H7 (cell line): Measurements from ENCODE around the gene GSK3A. TPM values are rescaled to one million over a fixed set of nuclear protein-coding genes. Genes with fewer than 3 reads are reported as not detected.
A peak's percentile ranks its signal among the peaks of the same experiment; 100 is the strongest.

Experiments
- DNase-seq: peaks from one replicate; pipeline ENCODE4 v3.0.0; 2012
- H3K27me3 ChIP-seq: 2 replicates; pipeline ENCODE4 v1.6.0; 2011; ENCODE audit warnings: mild to moderate bottlenecking, low read length; ENCODE audit not compliant: control insufficient read depth, insufficient read depth
- H3K36me3 ChIP-seq: replicated peaks from 2 replicates; pipeline ENCODE4 v1.5.1; 2011; ENCODE audit warnings: low read length; ENCODE audit not compliant: control insufficient read depth, insufficient read depth
- H3K4me3 ChIP-seq: 2 replicates; pipeline ENCODE4 v1.5.1; 2011; ENCODE audit warnings: low read depth, mild to moderate bottlenecking, control low read depth, low read length, moderate library complexity; ENCODE audit not compliant: insufficient read depth
- total RNA-seq: library from RNA; depleted of rRNA; stranded (reverse); fragments of >200 nt; shearing (Covaris generic); gene quantifications from 2 replicates; pipeline ENCODE4 v1.2.3, GENCODE V29; 2014

GSK3A gene
- total RNA-seq, 1 experiment from 2014 or later: 40.4 TPM

- Histone ChIP-seq H3K4me3 (peak within 1 kb of the TSS; percentile 92), H3K36me3 (peaks cover 10% of the 10 kb centered on the region), H3K27me3 (no peaks in the 10 kb centered on the region)
- DNase-seq: peak; percentile 100
Measured at GRCh38 chr19:42219812-42220750, 22.3 kb downstream of the GSK3A start, which contains the start of gene ZNF526. TSS of gene ZNF526 (plus strand) at chr19:42220312. CDS start at chr19:42224404, 4,092 bp downstream.

DNA sequence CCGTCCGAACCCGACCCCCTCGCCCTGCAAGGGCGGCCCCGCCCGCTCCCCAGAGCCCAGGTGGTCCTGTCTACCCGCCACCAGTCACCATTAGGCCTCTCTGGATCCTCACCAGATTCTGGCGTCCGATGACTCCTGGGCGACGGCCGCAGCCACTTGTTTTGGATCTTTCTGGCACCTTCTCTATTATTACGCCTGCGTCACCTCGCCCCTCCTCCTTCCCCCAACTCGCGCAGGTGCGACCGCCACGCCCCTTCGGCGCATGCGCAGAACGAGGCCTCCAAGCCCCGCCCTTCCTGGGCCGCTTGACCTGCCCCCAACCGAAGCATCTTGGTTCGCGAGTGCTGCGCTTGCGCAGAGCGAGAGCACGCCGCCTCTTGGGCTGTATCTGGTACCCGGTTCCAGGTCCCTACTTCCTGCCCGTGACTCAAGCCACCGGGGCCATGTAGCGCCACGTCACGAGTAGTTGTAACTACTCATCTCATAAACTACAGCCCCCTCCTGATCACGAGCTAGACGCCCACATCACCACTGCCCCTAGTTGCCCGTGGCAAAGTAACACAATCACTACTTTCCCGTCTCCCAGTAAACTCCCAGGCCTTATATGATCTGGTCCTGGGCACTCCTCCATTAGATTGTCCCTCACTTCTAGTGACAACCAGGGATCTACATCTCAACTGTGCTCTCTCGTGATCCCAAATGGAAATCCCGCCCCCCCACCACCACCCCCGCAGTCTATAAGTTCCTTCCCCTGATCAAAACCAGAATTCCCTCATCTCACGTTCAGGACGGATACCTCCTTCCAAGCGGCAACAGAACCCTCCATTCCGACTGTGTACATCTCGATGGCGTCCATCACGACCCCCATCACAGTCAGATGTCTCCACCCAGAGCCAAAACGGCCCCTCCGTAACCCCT lies 24.6 kb downstream of the GSK3A start, which contains the start of gene DEDD2:
TSS of gene DEDD2 (minus strand) at position 158 of the 918 bp plus-strand sequence. CDS start 670 bp downstream, outside the sequence.
- Histone ChIP-seq H3K4me3 (peak within 1 kb of the TSS; percentile 90), H3K27me3 (no peaks in the 10 kb centered on the region), H3K36me3 (peaks cover 8% of the 10 kb centered on the region)
- DNase-seq: peak; percentile 98

DNA sequence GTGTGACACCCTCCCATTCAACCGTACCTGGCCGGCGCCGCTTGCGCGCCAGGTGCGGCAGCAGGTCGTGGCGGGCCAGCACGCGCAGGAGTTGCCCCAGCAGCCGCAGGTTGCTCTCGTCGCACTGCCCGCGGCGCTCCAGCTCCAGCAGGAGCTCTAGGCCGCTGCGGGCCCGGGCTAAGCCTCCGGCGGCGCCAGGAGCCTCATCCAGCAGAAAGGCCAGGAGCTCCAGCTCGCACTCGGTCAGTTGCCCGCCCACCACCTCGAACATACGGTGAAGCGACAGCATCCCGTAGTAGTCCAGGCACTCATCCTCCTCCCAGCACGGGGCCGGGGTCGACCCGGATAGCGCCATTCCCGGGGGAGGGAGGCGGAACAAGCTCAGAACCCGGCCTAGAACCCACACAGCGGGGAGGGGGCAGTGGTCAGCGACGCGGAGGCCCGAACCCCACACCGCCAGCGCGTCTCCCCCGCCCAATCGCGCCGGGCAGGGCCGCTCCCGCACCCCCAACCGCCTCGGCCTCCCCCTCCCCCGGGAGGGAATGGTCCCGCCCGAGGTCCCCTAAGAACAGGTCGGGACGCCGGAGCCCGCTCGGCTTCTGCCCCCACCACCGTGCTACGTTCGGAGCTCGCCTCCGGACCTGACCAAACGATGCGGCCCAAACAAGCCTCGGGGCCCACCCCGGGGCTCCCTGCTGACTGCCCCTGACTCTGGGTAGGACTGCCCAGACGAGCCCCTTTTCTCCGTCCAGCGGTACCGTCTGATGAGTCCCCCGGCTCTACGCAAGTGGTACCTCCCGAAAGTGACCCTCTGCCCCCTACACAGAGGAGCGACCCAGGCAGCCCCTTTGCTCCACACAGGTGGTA lies 25.5 kb downstream of the GSK3A start:
- Histone ChIP-seq H3K27me3 (no peaks in the 10 kb centered on the region), H3K4me3 (peak overlapping the region; percentile 90), H3K36me3 (peaks cover 8% of the 10 kb centered on the region)
- DNase-seq: peak; percentile 93

- DNase-seq: no peak
- peaks cover 8% of the 10 kb centered on the region for H3K36me3 ChIP-seq
- no peak overlapping the region for H3K4me3 ChIP-seq
- H3K27me3 ChIP-seq: no peaks in the 10 kb centered on the region
Measured at GRCh38 chr19:42214810-42215485, 27.5 kb downstream of the GSK3A start.

DNA sequence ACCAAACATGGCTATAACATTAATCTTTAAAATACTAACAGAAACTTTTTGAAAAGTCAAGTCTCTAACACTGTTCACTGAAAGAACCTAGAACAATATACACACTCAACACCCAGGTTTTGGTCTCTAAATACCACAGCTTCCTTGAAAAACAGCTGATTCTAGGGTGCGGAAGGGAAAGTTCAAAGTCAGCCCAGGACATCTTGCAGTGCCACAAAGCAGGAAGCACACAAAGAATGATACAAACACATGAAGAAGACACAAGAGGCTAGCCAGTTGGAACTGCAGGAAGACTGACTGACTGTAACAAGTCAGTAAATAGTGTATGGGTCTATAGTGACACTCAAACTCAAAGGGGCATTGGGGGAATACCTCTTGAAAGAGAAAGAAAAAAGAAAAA lies 29.5 kb downstream of the GSK3A start:
- peaks cover 22% of the 10 kb centered on the region for H3K36me3 ChIP-seq
- DNase-seq: no peak
- H3K4me3 ChIP-seq: no peak overlapping the region
- H3K27me3 ChIP-seq: no peaks in the 10 kb centered on the region

DNA sequence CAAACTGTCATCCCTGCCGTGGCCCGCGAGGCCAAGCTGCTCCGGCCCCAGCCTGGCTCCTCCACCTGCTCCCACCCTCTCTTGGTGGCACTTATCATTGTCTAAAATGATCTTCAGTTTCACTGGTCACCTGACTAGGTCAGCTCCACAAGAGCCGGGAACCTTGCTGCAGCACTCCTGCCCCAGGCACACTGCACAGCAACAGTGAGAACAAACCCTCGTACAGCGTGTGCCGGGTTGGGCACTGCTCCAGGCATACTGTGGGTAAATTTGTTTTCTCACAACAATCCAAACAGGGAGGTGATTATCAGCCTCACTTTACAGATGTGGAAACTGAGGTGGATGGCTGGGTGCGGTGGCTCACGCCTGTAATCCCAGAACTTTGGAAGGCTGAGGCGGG lies 33.8 kb downstream of the GSK3A start:
- Histone ChIP-seq H3K36me3 (peaks cover 27% of the 10 kb centered on the region), H3K27me3 (no peaks in the 10 kb centered on the region), H3K4me3 (no peak overlapping the region)
- no peak for DNase-seq

DNA sequence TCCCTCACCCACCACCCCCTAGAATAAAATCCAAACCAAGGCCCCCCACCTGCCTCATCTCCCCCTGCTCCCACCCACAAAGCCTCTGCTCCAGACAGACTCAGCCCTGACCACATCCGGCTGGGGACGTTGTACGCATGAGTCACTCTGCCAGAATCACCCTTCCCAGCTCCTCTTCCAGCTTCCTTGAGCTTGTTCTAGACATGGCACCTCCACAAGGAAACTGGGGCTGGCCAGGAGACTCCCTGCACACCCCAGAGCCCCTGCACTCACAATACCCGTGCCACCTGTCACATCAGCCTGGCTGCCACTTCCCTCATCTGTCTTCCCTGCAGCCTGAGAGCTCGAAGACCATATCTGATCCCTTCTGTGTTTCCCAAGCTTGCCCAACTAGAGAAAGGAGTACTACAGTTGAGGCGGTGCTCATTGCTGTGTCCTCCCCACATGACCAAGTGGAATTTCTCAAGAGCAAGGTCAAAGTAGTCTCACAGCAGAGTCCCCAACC lies 34.6 kb downstream of the GSK3A start:
- Histone ChIP-seq H3K27me3 (no peaks in the 10 kb centered on the region), H3K36me3 (peaks cover 29% of the 10 kb centered on the region), H3K4me3 (no peak overlapping the region)
- peak; percentile 27 for DNase-seq

GRCh38 chr19:42206871-42207755 lies 35.3 kb downstream of the GSK3A start:
- no peaks in the 10 kb centered on the region for H3K27me3 ChIP-seq
- H3K36me3 ChIP-seq: peaks cover 35% of the 10 kb centered on the region
- H3K4me3 ChIP-seq: no peak overlapping the region
- peak; percentile 34 for DNase-seq

DNA sequence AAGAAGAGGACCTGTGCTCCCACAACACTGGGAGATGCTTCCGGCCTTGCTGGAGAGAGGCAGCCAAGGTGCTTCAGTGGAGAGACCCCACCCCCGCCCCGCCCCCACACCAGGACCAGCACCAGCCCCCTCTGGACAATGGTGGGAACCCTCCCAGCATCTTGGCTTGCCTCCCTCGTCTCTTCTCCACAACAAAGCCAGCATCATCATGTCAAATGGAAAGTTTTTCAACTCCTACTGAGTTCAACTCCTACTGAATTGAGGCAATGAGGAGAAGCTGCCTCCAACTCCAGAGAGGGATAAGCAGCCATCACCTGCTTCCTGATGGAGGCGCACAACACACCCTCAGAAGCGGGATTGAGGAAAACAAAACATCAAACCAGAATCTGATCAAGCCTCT lies 37.7 kb downstream of the GSK3A start:
- Histone ChIP-seq H3K36me3 (peaks cover 41% of the 10 kb centered on the region), H3K4me3 (no peak overlapping the region), H3K27me3 (no peaks in the 10 kb centered on the region)
- DNase-seq: peak; percentile 87

DNA sequence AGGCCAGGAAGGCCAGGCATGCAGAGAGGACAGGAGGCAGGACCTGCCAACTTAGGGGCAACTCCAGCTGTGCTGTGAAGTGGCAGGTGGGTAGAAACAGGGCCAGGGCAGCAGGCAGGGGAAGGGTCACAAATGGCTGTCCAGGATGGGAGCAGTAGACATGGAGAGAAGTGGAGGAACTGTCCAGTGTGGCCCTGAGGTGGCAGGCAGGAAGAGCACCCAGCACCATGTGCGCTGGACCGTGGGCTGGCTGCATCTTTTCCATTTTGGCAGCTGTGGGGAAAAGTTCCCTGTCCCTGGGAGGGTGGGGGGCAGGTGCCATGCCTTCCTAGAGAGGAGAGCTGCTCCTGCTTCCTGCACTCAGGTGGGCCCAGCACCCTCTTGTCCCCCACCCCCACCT lies 38.7 kb downstream of the GSK3A start:
- Histone ChIP-seq H3K36me3 (peaks cover 40% of the 10 kb centered on the region), H3K27me3 (no peaks in the 10 kb centered on the region), H3K4me3 (no peak overlapping the region)
- no peak for DNase-seq

- no peak overlapping the region for H3K4me3 ChIP-seq
- no peaks in the 10 kb centered on the region for H3K27me3 ChIP-seq
- peaks cover 34% of the 10 kb centered on the region for H3K36me3 ChIP-seq
- DNase-seq: no peak
Measured at GRCh38 chr19:42202290-42202880, 40.0 kb downstream of the GSK3A start.
